HFFc6 (cell line): Measurements from ENCODE around the gene RPS10. TPM values are rescaled to one million over a fixed set of nuclear protein-coding genes. Genes with fewer than 3 reads are reported as not detected.
A peak's percentile ranks its signal among the peaks of the same experiment; 100 is the strongest.

Experiments used
- DNase-seq: peaks from one replicate; pipeline ENCODE4 v3.0.0-alpha.2; 2018
- H3K27ac Mint-ChIP-seq: 2 replicates; pipeline ENCODE4 v1.8.0; 2020; ENCODE audit warnings: mild to moderate bottlenecking, mixed read lengths
- H3K27me3 Mint-ChIP-seq: 2 replicates; pipeline ENCODE4 v1.8.0; 2021; ENCODE audit warnings: mild to moderate bottlenecking, moderate library complexity, mixed read lengths; ENCODE audit not compliant: insufficient read depth
- H3K36me3 Mint-ChIP-seq: 2 replicates; pipeline ENCODE4 v1.8.0; 2021; ENCODE audit warnings: low read depth, mixed read lengths
- H3K4me1 Mint-ChIP-seq: 2 replicates; pipeline ENCODE4 v1.8.0; 2020; ENCODE audit warnings: low read depth, mixed read lengths
- H3K4me3 Mint-ChIP-seq: 2 replicates; pipeline ENCODE4 v1.8.0; 2020; ENCODE audit warnings: mild to moderate bottlenecking, moderate library complexity, mixed read lengths
- H3K9me3 Mint-ChIP-seq: 2 replicates; pipeline ENCODE4 v1.8.0; 2020; ENCODE audit warnings: mild to moderate bottlenecking, mixed read lengths
- CTCF ChIP-seq: fragments of 200-600 bp; sonication (generic); IDR thresholded peaks from 2 replicates; pipeline ENCODE4 v1.5.0; 2021; ENCODE audit warnings: antibody characterized with exemption, mild to moderate bottlenecking
- total RNA-seq, 6 experiments: library from RNA; stranded (reverse); fragmentation: NEBNext Ultra II Directional; extraction: Animal tissue kit (Norgen Biotek cat#: 25700); gene quantifications; 2 replicates in 1 of 6; 3 replicates in 5 of 6; pipeline ENCODE4 v1.2.3, GENCODE V29; 2021

The RPS10 gene
- total RNA-seq, 6 experiments from 2014 or later = 1,585 to 1,769 (median 1,649) TPM

- Mint-ChIP-seq H3K36me3 (peaks cover 7% of the 10 kb centered on the region), H3K4me1 (no peaks in the 10 kb centered on the region), H3K4me3 (no peak overlapping the region), H3K27ac (no peak overlapping the region), H3K9me3 (peaks cover 8% of the 10 kb centered on the region), H3K27me3 (peaks cover 21% of the 10 kb centered on the region)
- DNase-seq = no peak
- no peak for TF ChIP-seq CTCF
Observed at GRCh38 chr6:34469499-34469898, 43.6 kb upstream of the RPS10 start.

- peaks cover 20% of the 10 kb centered on the region for H3K27me3 Mint-ChIP-seq
- H3K4me1 Mint-ChIP-seq = no peaks in the 10 kb centered on the region
- no peaks in the 10 kb centered on the region for H3K9me3 Mint-ChIP-seq
- no peak overlapping the region for H3K27ac Mint-ChIP-seq
- H3K4me3 Mint-ChIP-seq = no peak overlapping the region
- H3K36me3 Mint-ChIP-seq = no peaks in the 10 kb centered on the region
- DNase-seq = no peak
- TF ChIP-seq CTCF = no peak
Observed at GRCh38 chr6:34468378-34468892, 42.6 kb upstream of the RPS10 start.

- no peak overlapping the region for H3K27ac Mint-ChIP-seq
- peaks cover 10% of the 10 kb centered on the region for H3K4me1 Mint-ChIP-seq
- H3K9me3 Mint-ChIP-seq = no peaks in the 10 kb centered on the region
- DNase-seq = no peak
- H3K27me3 Mint-ChIP-seq = peaks cover 13% of the 10 kb centered on the region
- no peaks in the 10 kb centered on the region for H3K36me3 Mint-ChIP-seq
- no peak for TF ChIP-seq CTCF
- H3K4me3 Mint-ChIP-seq = no peak overlapping the region
Observed at GRCh38 chr6:34466242-34467185, 40.6 kb upstream of the RPS10 start.

GRCh38 chr6:34465531-34466241 lies 39.8 kb upstream of the RPS10 start, which contains the start of gene PACSIN1:
Gene PACSIN1, plus strand, starts transcription at chr6:34466076. Its CDS starts 60,230 bp downstream, at chr6:34526306.
- DNase-seq = no peak
- TF ChIP-seq CTCF = no peak
- H3K4me3 Mint-ChIP-seq = 0 out of 2 replicates have a peak within 1 kb of the TSS, but pooled peaks have one; percentile 12
- H3K27ac Mint-ChIP-seq = no peak within 1 kb of the TSS
- peaks cover 10% of the 10 kb centered on the region for H3K27me3 Mint-ChIP-seq
- no peaks in the 10 kb centered on the region for H3K9me3 Mint-ChIP-seq
- H3K4me1 Mint-ChIP-seq = peaks cover 14% of the 10 kb centered on the region
- H3K36me3 Mint-ChIP-seq = no peaks in the 10 kb centered on the region

GRCh38 chr6:34463849-34464248 lies 38.0 kb upstream of the RPS10 start:
- Mint-ChIP-seq H3K4me3 (no peak overlapping the region), H3K27ac (no peak overlapping the region), H3K36me3 (no peaks in the 10 kb centered on the region), H3K9me3 (no peaks in the 10 kb centered on the region), H3K4me1 (peaks cover 15% of the 10 kb centered on the region), H3K27me3 (peaks cover 9% of the 10 kb centered on the region)
- no peak for DNase-seq
- TF ChIP-seq CTCF = no peak
